ENCODE measurements around the gene ATF5. TPM values are rescaled to one million over a fixed set of nuclear protein-coding genes. Genes with fewer than 3 reads are reported as not detected.

ATF5 gene, protein sequence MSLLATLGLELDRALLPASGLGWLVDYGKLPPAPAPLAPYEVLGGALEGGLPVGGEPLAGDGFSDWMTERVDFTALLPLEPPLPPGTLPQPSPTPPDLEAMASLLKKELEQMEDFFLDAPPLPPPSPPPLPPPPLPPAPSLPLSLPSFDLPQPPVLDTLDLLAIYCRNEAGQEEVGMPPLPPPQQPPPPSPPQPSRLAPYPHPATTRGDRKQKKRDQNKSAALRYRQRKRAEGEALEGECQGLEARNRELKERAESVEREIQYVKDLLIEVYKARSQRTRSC
- 10 to 100 TPM; 15.5 to 24.3 TPM for polyA plus RNA-seq

DNA sequence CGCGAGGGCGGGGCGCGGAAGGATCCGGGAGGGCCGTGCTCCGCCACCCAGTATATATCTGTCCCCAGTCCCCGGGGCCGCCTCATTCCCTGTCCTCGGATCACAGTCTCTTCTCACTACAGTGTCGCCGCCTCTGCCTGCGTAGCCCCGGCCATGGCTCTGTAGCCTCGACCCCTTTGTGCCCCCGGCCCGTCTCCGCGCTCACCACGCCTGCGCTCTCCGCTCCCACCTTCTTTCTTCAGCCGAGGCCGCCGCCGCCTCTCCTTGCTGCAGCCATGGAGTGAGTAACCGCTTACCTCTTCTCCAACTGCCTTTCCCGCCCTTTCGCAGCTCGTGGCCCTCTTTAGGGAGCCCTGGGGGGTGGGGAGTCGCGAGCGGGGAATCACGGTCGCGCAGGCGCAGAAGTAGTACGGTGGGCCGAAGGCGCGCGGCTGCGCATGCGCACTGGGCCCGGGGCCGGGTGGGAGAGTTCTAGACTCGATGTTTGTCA, at the start of gene ATF5, which contains the start of gene NUP62:
Gene ATF5 (plus strand): TSS at position 85 of the 490 bp plus-strand sequence. CDS start 1,646 bp downstream, outside the sequence.
Gene NUP62 (minus strand): TSS at position 384 of the 490 bp plus-strand sequence. CDS start 19,697 bp downstream, outside the sequence.
- Histone ChIP-seq H3K36me3 (ENCODE audit: control insufficient read depth in 2 of 2, insufficient read depth in 2 of 2, low read length in 1 of 2) (peaks cover 0 to 13% of the 10 kb centered on the region in 2 donors), H3K4me1 (ENCODE audit: control insufficient read depth in 2 of 2, insufficient read depth in 2 of 2, low read length in 1 of 2) (peaks cover 0 to 6% of the 10 kb centered on the region in 2 donors)
- WGBS, 2 donors: 0% methylated on average over 37 to 48 of the region's 48 CpGs

DNA sequence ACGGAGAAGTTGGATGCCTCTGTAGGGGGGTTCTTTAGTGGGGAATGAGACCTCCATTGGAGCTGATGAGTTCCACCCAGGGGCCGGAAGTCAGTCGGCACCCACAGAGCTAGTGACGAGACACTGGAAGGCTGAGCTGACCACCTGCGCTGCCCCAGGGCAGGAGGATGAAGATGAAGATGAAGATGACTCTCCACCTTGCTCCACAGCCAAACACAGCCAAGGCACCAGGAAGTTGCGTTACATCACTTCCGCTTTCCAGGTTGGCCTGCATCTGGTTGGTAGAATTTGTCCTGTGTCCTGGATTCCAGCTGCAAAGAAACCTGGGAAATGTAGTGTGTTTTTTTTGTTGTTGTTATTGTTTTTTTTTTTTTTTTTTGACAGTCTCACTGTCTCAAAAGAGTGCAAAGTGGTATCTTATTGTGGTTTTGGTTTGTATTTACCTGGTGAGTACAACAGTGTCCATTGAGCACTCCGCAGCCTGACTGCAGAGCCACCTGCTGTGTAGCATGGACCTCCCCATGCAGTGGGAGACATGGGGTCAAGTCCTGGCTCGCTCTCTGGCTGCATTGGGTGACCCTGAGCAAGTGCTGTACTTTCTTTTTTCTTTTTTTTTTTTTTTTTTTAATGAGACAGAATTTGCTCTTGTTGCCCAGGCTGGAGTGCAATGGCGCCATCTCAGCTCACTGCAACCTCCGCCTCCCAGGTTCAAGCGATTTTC, 49.6 kb upstream of the ATF5 start:
- Histone ChIP-seq H3K27ac (ENCODE audit: low read depth in 2 of 2, low read length in 1 of 2) (no peak overlapping the region), H3K9me3 (ENCODE audit: control insufficient read depth in 2 of 2, insufficient read depth in 1 of 2, low read depth in 1 of 2, low read length in 1 of 2) (no peaks in the 10 kb centered on the region), H3K36me3 (ENCODE audit: control insufficient read depth in 2 of 2, insufficient read depth in 2 of 2, low read length in 1 of 2) (peaks cover 27 to 47% of the 10 kb centered on the region in 2 donors), H3K4me1 (ENCODE audit: control insufficient read depth in 2 of 2, insufficient read depth in 2 of 2, low read length in 1 of 2) (peaks cover under 1 to 11% of the 10 kb centered on the region in 2 donors), H3K4me3 (ENCODE audit: low read depth in 1 of 2, low read length in 2 of 2) (no peak overlapping the region), H3K27me3 (ENCODE audit: control insufficient read depth in 1 of 2, insufficient read depth in 2 of 2, low read length in 2 of 2) (no peaks in the 10 kb centered on the region)
- 95 to 98% methylated on average over 12 of the region's 12 CpGs for WGBS, 2 donors

More for the DNA sequence above, at the start of gene ATF5, which contains the start of gene NUP62:
- Histone ChIP-seq H3K4me3 (ENCODE audit: low read depth in 1 of 2, low read length in 2 of 2) (peak within 1 kb of the TSS; percentile 80 to 85), H3K9me3 (ENCODE audit: control insufficient read depth in 2 of 2, insufficient read depth in 1 of 2, low read depth in 1 of 2, low read length in 1 of 2) (no peaks in the 10 kb centered on the region), H3K27me3 (ENCODE audit: control insufficient read depth in 1 of 2, insufficient read depth in 2 of 2, low read length in 2 of 2) (no peaks in the 10 kb centered on the region), H3K27ac (ENCODE audit: low read depth in 2 of 2, low read length in 1 of 2) (peak within 1 kb of the TSS; percentile 88 to 90)

DNA sequence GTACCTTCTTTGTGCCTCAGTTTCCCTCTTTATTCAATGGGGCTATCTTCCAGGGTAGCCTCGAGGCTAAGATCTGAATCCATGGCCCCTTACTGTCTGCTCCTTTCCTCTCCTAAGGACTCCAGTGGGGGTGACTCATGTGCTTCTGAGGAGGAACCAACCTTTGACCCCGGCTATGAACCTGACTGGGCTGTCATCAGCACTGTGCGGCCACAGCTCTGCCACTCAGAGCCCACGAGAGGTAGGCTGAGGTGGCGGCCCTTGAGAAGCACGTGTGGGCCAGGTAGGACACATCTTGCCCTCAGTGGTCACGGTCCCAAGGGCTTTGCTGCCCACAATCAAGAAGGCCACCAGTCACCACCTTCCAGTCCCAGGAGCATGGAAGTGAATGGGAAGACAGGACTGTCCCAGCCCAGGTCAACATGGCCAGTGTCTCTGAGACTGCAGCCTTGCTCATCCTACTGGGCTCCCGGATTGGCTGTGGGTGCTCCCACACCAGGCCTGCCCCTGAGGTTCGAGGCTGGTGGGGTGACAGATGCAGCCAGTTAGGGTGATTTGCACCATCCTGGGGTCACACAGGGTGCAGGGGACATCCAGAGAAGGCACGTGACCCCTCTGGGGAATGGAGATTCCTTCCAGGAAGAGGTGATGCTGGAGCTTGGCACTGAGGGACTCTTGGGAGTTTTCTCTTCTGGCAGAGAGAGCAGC, 48.7 kb upstream of the ATF5 start:
- 90 to 92% methylated on average over 10 of the region's 10 CpGs for WGBS, 2 donors
- Histone ChIP-seq H3K4me1 (ENCODE audit: control insufficient read depth in 2 of 2, insufficient read depth in 2 of 2, low read length in 1 of 2) (peaks cover 0 to 8% of the 10 kb centered on the region in 2 donors), H3K36me3 (ENCODE audit: control insufficient read depth in 2 of 2, insufficient read depth in 2 of 2, low read length in 1 of 2) (peaks cover 30 to 53% of the 10 kb centered on the region in 2 donors)

DNA sequence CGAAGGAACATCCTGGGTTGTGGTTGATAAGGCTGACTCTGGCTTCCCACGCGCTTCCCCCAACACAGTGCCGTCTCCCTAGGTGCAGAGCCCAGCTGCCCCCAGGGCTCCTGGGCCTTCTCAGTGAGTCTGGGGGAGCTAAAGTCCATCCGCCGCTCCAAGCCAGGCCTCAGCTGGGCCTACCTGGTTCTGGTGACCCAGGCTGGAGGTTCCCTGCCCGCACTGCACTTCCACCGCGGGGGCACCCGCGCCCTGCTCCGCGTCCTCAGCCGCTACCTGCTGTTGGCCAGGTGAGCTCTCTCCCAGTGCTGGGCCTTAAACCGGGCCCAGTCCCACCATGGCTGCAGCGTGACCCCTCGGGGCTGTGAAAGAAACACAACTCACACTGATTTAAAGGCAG, 47.8 kb upstream of the ATF5 start:
- H3K36me3 ChIP-seq (ENCODE audit: control insufficient read depth in 2 of 2, insufficient read depth in 2 of 2, low read length in 1 of 2): peaks cover 30 to 53% of the 10 kb centered on the region in 2 donors

More for the DNA sequence above, 48.7 kb upstream of the ATF5 start:
- H3K27ac ChIP-seq (ENCODE audit: low read depth in 2 of 2, low read length in 1 of 2): no peak overlapping the region
- no peaks in the 10 kb centered on the region for H3K27me3 ChIP-seq (ENCODE audit: control insufficient read depth in 1 of 2, insufficient read depth in 2 of 2, low read length in 2 of 2)
- no peaks in the 10 kb centered on the region for H3K9me3 ChIP-seq (ENCODE audit: control insufficient read depth in 2 of 2, insufficient read depth in 1 of 2, low read depth in 1 of 2, low read length in 1 of 2)
- no peak overlapping the region for H3K4me3 ChIP-seq (ENCODE audit: low read depth in 1 of 2, low read length in 2 of 2)

DNA sequence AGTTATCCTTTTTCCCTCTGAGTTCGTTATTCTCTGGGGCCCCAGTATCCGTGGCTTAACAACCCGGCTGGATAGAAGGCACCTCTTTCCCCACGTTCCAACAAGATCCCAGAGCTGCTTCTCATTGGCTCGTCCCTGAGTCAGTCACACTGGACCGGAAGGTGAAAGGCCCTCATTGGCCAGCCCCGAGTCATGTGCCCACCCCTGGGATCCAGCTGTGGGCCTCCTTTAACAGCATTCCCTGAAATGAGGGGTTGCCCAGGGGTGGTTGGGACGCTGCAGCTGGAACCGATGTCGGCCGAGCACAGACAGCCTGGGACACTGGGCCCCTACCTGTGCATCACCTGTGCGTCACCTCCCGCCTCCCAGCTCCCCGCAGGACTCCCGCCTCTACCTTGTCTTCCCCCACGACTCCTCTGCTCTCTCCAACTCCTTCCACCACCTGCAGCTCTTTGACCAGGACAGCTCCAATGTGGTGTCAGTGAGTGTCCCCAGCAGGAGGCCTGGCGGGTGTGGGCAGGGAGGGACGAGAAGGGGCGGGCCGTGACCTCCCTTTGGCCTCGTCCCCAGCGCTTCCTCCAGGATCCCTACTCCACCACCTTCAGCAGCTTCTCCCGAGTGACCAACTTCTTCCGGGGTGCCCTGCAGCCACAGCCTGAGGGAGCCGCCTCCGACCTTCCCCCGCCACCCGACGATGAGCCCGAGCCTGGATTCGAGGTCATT, 47.2 kb upstream of the ATF5 start:
- H3K4me1 ChIP-seq (ENCODE audit: control insufficient read depth in 2 of 2, insufficient read depth in 2 of 2, low read length in 1 of 2): peaks cover 0 to 2% of the 10 kb centered on the region in 2 donors
- H3K4me3 ChIP-seq (ENCODE audit: low read depth in 1 of 2, low read length in 2 of 2): no peak overlapping the region
- WGBS, 2 donors: 90% methylated on average over 31 of the region's 31 CpGs
- no peak overlapping the region for H3K27ac ChIP-seq (ENCODE audit: low read depth in 2 of 2, low read length in 1 of 2)
- H3K9me3 ChIP-seq (ENCODE audit: control insufficient read depth in 2 of 2, insufficient read depth in 1 of 2, low read depth in 1 of 2, low read length in 1 of 2): no peaks in the 10 kb centered on the region
- peaks cover 30 to 55% of the 10 kb centered on the region in 2 donors for H3K36me3 ChIP-seq (ENCODE audit: control insufficient read depth in 2 of 2, insufficient read depth in 2 of 2, low read length in 1 of 2)
- H3K27me3 ChIP-seq (ENCODE audit: control insufficient read depth in 1 of 2, insufficient read depth in 2 of 2, low read length in 2 of 2): no peaks in the 10 kb centered on the region

More for the DNA sequence above, 47.8 kb upstream of the ATF5 start:
- Histone ChIP-seq H3K27ac (ENCODE audit: low read depth in 2 of 2, low read length in 1 of 2) (no peak overlapping the region), H3K4me3 (ENCODE audit: low read depth in 1 of 2, low read length in 2 of 2) (no peak overlapping the region), H3K27me3 (ENCODE audit: control insufficient read depth in 1 of 2, insufficient read depth in 2 of 2, low read length in 2 of 2) (no peaks in the 10 kb centered on the region), H3K9me3 (ENCODE audit: control insufficient read depth in 2 of 2, insufficient read depth in 1 of 2, low read depth in 1 of 2, low read length in 1 of 2) (no peaks in the 10 kb centered on the region), H3K4me1 (ENCODE audit: control insufficient read depth in 2 of 2, insufficient read depth in 2 of 2, low read length in 1 of 2) (peaks cover 0 to 2% of the 10 kb centered on the region in 2 donors)
- whole genome bisulfite sequencing, 2 donors: 96 to 97% methylated on average over 17 of the region's 17 CpGs

DNA sequence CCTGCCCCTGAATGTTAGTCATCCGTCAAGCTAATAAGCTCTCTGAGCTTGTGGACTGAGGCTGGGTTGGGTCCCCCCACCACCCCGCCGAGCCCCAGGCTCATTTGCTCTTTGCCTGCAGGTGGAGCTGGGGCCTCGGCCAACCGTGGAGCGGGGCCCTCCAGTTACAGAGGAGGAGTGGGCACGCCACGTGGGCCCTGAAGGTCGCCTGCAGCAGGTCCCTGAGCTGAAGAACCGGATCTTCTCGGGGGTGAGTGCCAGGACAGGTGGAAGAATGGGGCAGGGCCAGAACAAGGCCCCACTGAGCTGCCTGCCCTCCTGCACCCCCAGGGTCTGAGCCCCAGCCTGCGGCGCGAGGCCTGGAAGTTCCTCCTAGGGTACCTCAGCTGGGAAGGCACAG, 46.4 kb upstream of the ATF5 start:
- Histone ChIP-seq H3K9me3 (ENCODE audit: control insufficient read depth in 2 of 2, insufficient read depth in 1 of 2, low read depth in 1 of 2, low read length in 1 of 2) (no peaks in the 10 kb centered on the region), H3K27me3 (ENCODE audit: control insufficient read depth in 1 of 2, insufficient read depth in 2 of 2, low read length in 2 of 2) (no peaks in the 10 kb centered on the region), H3K36me3 (ENCODE audit: control insufficient read depth in 2 of 2, insufficient read depth in 2 of 2, low read length in 1 of 2) (peaks cover 30 to 59% of the 10 kb centered on the region in 2 donors), H3K27ac (ENCODE audit: low read depth in 2 of 2, low read length in 1 of 2) (no peak overlapping the region), H3K4me1 (ENCODE audit: control insufficient read depth in 2 of 2, insufficient read depth in 2 of 2, low read length in 1 of 2) (peaks cover 0 to 2% of the 10 kb centered on the region in 2 donors), H3K4me3 (ENCODE audit: low read depth in 1 of 2, low read length in 2 of 2) (no peak overlapping the region)
- WGBS, 2 donors: 97 to 98% methylated on average over 14 of the region's 14 CpGs

DNA sequence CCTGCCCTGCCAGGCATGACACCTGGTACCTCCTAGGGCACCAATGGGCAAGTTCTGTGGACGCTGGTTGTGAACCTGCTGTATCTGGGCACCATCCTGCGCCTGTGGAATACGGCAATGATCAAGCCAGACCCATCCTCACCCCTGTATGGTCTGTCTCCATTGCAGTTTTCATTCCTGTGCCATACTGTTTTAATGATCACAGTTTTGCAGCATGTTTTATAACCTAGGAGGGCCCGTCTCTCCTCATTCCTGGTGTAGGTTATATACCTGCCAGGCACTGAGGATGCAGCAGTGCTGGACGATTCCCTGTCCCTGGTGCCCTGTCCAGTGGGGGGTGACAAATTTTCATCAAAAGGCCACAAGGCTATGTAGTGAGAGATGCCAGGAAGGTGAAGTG, 45.9 kb upstream of the ATF5 start:
- 97% methylated on average over 5 of the region's 5 CpGs for WGBS, 2 donors
- no peak overlapping the region for H3K4me3 ChIP-seq (ENCODE audit: low read depth in 1 of 2, low read length in 2 of 2)
- H3K9me3 ChIP-seq (ENCODE audit: control insufficient read depth in 2 of 2, insufficient read depth in 1 of 2, low read depth in 1 of 2, low read length in 1 of 2): no peaks in the 10 kb centered on the region
- peaks cover 30 to 61% of the 10 kb centered on the region in 2 donors for H3K36me3 ChIP-seq (ENCODE audit: control insufficient read depth in 2 of 2, insufficient read depth in 2 of 2, low read length in 1 of 2)
- no peaks in the 10 kb centered on the region for H3K27me3 ChIP-seq (ENCODE audit: control insufficient read depth in 1 of 2, insufficient read depth in 2 of 2, low read length in 2 of 2)
- H3K27ac ChIP-seq (ENCODE audit: low read depth in 2 of 2, low read length in 1 of 2): no peak overlapping the region
- peaks cover 0 to 2% of the 10 kb centered on the region in 2 donors for H3K4me1 ChIP-seq (ENCODE audit: control insufficient read depth in 2 of 2, insufficient read depth in 2 of 2, low read length in 1 of 2)

DNA sequence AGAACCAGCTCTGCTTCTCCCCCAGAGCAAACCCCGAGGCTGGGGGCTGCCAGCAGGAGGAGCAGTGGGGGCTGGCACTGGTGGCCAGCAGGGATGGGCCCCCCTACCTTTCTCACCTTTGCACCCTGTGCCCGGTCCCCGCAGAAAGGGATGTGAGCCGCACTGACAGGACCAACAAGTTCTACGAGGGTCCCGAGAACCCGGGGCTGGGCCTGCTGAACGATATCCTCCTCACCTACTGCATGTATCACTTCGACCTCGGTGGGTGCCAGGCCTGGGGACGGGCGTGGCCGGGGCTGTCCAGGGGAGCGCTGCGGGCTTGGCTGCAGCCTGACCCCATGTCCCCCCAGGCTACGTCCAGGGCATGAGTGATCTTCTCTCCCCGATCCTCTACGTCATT, 44.9 kb upstream of the ATF5 start:
- H3K36me3 ChIP-seq (ENCODE audit: control insufficient read depth in 2 of 2, insufficient read depth in 2 of 2, low read length in 1 of 2): peaks cover 30 to 61% of the 10 kb centered on the region in 2 donors
- no peaks in the 10 kb centered on the region for H3K27me3 ChIP-seq (ENCODE audit: control insufficient read depth in 1 of 2, insufficient read depth in 2 of 2, low read length in 2 of 2)
- no peak overlapping the region for H3K27ac ChIP-seq (ENCODE audit: low read depth in 2 of 2, low read length in 1 of 2)
- no peaks in the 10 kb centered on the region for H3K4me1 ChIP-seq (ENCODE audit: control insufficient read depth in 2 of 2, insufficient read depth in 2 of 2, low read length in 1 of 2)
- no peaks in the 10 kb centered on the region for H3K9me3 ChIP-seq (ENCODE audit: control insufficient read depth in 2 of 2, insufficient read depth in 1 of 2, low read depth in 1 of 2, low read length in 1 of 2)
- 91 to 94% methylated on average over 16 to 18 of the region's 18 CpGs for WGBS, 2 donors
- H3K4me3 ChIP-seq (ENCODE audit: low read depth in 1 of 2, low read length in 2 of 2): no peak overlapping the region
